GM06990 (cell line): ENCODE results near the gene CILP.

ENCODE experiments used
- DNase-seq: peaks from one replicate; pipeline ENCODE4 v3.0.0-alpha.2; 2011; ENCODE audit not compliant: insufficient read length; ENCODE audit errors: extremely low read depth
- H3K27me3 ChIP-seq: replicated peaks from 2 replicates; pipeline ENCODE4 v1.6.0; 2011; ENCODE audit warnings: low read length; ENCODE audit not compliant: control insufficient read depth, insufficient read depth
- H3K36me3 ChIP-seq: 2 replicates; pipeline ENCODE4 v1.5.1; 2011; ENCODE audit warnings: low read length; ENCODE audit not compliant: control insufficient read depth, insufficient read depth
- H3K4me3 ChIP-seq: replicated peaks from 2 replicates; pipeline ENCODE4 v1.5.1; 2011; ENCODE audit warnings: low read depth, mild to moderate bottlenecking, control low read depth, low read length
- TF ChIP-seq, protein P1 (sequence below): IDR thresholded peaks from 2 replicates; pipeline ENCODE4 v1.5.1; 2011; ENCODE audit warnings: low read length, control low read depth, mild to moderate bottlenecking, inconsistent platforms; ENCODE audit not compliant: insufficient read depth, poor library complexity, severe bottlenecking

CILP gene

DNA sequence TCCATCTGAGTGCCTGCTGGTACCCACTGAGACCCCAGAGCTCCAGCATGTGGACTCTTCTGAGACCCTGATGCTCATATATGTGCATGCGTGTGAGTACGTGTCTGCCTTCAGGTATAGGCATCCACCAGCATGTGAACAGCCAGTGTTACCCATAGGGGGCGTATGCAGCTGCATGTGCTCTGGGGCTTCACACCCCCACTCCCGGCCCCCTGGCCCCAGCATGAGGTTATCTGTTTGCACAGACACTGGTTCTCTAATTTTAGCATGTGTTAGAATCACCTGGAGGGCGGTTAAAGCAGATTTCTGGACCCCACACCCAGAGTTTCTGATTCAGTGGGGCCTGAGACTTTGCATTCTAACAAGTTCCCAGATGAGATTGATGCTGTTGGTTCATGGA is 824 bp upstream of the CILP start:
- no peaks in the 10 kb centered on the region for H3K36me3 ChIP-seq
- peaks cover 2% of the 10 kb centered on the region for H3K27me3 ChIP-seq
- peak; percentile 24 for DNase-seq
- TF ChIP-seq, protein P1, sequence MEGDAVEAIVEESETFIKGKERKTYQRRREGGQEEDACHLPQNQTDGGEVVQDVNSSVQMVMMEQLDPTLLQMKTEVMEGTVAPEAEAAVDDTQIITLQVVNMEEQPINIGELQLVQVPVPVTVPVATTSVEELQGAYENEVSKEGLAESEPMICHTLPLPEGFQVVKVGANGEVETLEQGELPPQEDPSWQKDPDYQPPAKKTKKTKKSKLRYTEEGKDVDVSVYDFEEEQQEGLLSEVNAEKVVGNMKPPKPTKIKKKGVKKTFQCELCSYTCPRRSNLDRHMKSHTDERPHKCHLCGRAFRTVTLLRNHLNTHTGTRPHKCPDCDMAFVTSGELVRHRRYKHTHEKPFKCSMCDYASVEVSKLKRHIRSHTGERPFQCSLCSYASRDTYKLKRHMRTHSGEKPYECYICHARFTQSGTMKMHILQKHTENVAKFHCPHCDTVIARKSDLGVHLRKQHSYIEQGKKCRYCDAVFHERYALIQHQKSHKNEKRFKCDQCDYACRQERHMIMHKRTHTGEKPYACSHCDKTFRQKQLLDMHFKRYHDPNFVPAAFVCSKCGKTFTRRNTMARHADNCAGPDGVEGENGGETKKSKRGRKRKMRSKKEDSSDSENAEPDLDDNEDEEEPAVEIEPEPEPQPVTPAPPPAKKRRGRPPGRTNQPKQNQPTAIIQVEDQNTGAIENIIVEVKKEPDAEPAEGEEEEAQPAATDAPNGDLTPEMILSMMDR: peak; percentile 78
- no peak overlapping the region for H3K4me3 ChIP-seq

DNA sequence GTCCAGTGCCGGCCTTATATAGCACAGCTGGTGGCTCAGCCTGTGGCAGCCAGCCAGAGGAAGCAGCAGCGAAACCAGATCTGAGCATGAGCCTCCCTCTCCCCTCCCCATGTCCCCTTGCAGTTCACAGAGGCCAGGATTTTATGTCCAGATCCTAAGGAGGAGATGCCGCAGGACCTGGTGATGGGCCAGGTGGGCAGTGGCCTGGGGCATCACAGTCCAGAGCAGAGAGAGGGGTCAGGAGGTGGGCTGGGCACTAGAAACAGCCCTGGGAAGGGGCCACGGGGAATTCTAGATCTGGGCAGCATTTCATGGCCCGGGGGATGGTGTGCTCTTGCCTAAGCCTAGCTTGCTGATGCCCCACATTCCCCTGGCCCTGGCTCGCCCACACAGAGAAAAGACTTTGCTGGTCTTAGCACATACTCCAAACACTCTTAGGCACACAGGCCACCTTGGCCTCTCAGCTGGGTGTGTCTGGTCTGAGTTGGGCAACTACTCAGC is 259 bp upstream of the CILP start:
- no peak for DNase-seq

DNA sequence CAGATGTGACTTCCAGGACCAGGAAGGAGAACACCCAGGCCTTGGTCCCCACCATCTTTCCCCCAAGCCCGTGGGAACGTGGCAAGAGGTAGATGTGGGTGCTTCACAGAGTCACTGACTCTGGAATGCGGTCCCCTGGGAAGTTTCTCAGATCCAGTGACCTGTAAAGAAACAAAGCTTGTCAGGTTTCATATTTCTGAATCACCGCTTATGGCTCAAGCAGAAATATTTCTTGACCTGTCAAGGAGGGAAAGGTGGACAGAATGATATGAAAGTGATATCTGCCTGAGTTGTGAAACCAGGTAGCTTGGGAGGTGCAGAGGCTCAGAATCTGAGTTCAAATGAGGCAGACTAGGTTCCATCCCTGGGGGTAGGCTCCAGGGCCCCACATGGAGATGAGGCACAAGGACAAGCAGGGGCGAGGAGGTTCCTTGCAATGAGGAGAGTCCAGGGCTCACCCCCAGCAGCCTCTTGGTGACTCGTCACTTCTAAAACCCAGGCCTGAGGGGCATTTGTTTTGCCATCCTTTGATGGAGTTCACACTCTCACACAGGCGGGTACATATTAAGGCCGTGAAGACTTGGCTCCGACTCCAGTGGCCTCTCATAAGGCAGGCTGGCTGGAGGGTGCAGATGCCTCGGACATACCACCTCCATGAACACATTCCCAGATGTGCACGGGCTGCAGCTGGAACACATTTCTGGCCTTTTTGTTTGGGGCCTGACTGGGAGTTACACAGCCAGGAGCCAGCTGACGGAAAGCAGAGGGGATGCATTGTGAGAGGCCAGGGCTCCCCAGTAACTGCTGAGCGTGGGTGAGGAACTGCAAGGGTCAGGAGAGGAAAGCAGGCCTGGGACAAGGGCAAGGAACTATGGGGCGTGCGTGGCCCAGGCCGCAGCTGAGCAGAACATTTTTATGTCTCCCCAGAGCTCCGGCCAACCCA is 1.3 kb downstream of the CILP start:
- TF ChIP-seq, protein P1: no peak
- H3K36me3 ChIP-seq: no peaks in the 10 kb centered on the region
- peaks cover 2% of the 10 kb centered on the region for H3K27me3 ChIP-seq
- no peak overlapping the region for H3K4me3 ChIP-seq
- DNase-seq: no peak

More for the DNA sequence above, 259 bp upstream of the CILP start:
- TF ChIP-seq, protein P1: no peak
- Histone ChIP-seq H3K36me3 (no peaks in the 10 kb centered on the region), H3K4me3 (no peak overlapping the region), H3K27me3 (peaks cover 2% of the 10 kb centered on the region)

DNA sequence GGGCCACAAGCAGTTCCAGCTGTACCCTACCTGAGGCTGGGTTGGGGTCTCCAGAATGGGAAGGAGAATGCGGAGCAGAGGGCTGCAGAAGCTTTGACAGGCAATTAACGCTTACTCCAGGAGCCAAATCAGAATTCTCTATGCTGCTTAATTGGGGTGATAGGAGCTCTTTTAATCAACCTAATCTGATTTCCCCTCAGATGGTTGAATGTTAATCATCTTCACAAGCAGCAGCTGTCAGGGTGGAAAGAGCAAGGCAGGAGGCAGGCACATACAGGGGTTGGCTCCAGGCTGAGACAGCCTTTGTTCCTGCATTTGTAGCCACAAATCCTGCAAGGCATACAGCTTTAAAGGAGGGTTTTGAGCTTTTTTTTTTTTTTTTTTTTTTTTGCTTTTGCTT is 2.6 kb downstream of the CILP start:
- Histone ChIP-seq H3K27me3 (peaks cover 2% of the 10 kb centered on the region), H3K4me3 (no peak overlapping the region), H3K36me3 (no peaks in the 10 kb centered on the region)
- DNase-seq: no peak
- TF ChIP-seq, protein P1: no peak

DNA sequence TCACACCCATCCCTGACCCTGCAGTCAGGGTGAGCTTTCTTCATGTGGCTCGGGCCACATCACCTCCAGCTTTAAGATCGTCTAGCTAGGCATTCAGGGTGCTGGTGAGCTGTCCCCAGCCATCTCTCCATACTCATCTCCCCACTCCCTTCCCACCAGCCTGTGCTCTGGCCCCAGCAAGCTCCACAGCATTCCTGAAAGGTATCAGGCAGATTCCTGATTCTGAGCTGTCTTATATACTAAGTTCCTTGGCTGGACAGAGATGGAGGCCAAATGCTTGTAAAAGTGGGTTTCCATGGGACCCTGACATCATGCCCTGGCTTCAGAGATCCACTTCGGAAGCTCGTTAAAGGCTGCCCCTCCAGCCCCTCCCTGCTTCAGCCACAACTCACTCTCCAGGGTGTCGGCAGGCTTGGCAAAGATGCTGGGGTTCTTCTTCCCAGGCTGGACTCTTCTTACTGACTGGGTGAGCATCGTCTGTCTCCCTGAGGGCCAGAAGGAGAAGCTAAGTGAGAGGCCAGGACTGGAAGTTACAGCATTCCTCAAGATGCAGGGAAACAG is 3.9 kb downstream of the CILP start:
- Histone ChIP-seq H3K36me3 (no peaks in the 10 kb centered on the region), H3K27me3 (peaks cover 2% of the 10 kb centered on the region), H3K4me3 (no peak overlapping the region)
- DNase-seq: no peak
- TF ChIP-seq, protein P1: no peak
